Measurements from ENCODE around the gene DDI2.
"Not testable (repeated sequence)": the region's sequence is repeated elsewhere in the genome, so short reads cannot be mapped to it uniquely, and the experiment has no call there.

The DDI2 gene

GRCh38 chr1:15625056-15625917, 8.0 kb downstream of the DDI2 start:
- in situ Hi-C loops (cut with HindIII; ENCODE audit: low pct_ligation_motif_present, low pct_unique_long_range_greater_than_20kb, low sequenced_read_pairs), result no loop called here
- no peak for DNase-seq

- no peak for DNase-seq
- in situ Hi-C loops (cut with HindIII; ENCODE audit: low pct_ligation_motif_present, low pct_unique_long_range_greater_than_20kb, low sequenced_read_pairs), result no loop called here
Observed at GRCh38 chr1:15626269-15626950, 9.2 kb downstream of the DDI2 start.

GRCh38 chr1:15627343-15627988, 10.2 kb downstream of the DDI2 start:
- DNase-seq, result no peak
- in situ Hi-C loops (cut with HindIII; ENCODE audit: low pct_ligation_motif_present, low pct_unique_long_range_greater_than_20kb, low sequenced_read_pairs), result no loop called here

GRCh38 chr1:15628003-15628402, 10.7 kb downstream of the DDI2 start:
- in situ Hi-C loops (cut with HindIII; ENCODE audit: low pct_ligation_motif_present, low pct_unique_long_range_greater_than_20kb, low sequenced_read_pairs), result no loop called here
- DNase-seq, result no peak

GRCh38 chr1:15633756-15634420, 16.6 kb downstream of the DDI2 start:
- DNase-seq, result no peak
- in situ Hi-C loops (cut with HindIII; ENCODE audit: low pct_ligation_motif_present, low pct_unique_long_range_greater_than_20kb, low sequenced_read_pairs), result no loop called here

- in situ Hi-C loops (cut with HindIII; ENCODE audit: low pct_ligation_motif_present, low pct_unique_long_range_greater_than_20kb, low sequenced_read_pairs), result no loop called here
- no peak for DNase-seq
Observed at GRCh38 chr1:15636436-15636835, 19.2 kb downstream of the DDI2 start.

GRCh38 chr1:15637826-15638225, 20.6 kb downstream of the DDI2 start:
- DNase-seq, result no peak
- in situ Hi-C loops (cut with HindIII; ENCODE audit: low pct_ligation_motif_present, low pct_unique_long_range_greater_than_20kb, low sequenced_read_pairs), result no loop called here

- in situ Hi-C loops (cut with HindIII; ENCODE audit: low pct_ligation_motif_present, low pct_unique_long_range_greater_than_20kb, low sequenced_read_pairs), result no loop called here
- DNase-seq, result no peak
Observed at GRCh38 chr1:15639262-15639661, 22.0 kb downstream of the DDI2 start.

- in situ Hi-C loops (cut with HindIII; ENCODE audit: low pct_ligation_motif_present, low pct_unique_long_range_greater_than_20kb, low sequenced_read_pairs), result no loop called here
- no peak for DNase-seq
Observed at GRCh38 chr1:15639931-15640330, 22.7 kb downstream of the DDI2 start.

GRCh38 chr1:15640667-15641066, 23.4 kb downstream of the DDI2 start:
- DNase-seq, result no peak
- in situ Hi-C loops (cut with HindIII; ENCODE audit: low pct_ligation_motif_present, low pct_unique_long_range_greater_than_20kb, low sequenced_read_pairs), result no loop called here

- in situ Hi-C loops (cut with HindIII; ENCODE audit: low pct_ligation_motif_present, low pct_unique_long_range_greater_than_20kb, low sequenced_read_pairs), result no loop called here
- DNase-seq, result no peak
Observed at GRCh38 chr1:15649937-15650336, 32.7 kb downstream of the DDI2 start.

GRCh38 chr1:15650433-15650832, 33.2 kb downstream of the DDI2 start:
- no peak for DNase-seq
- in situ Hi-C loops (cut with HindIII; ENCODE audit: low pct_ligation_motif_present, low pct_unique_long_range_greater_than_20kb, low sequenced_read_pairs), result no loop called here

- in situ Hi-C loops (cut with HindIII; ENCODE audit: low pct_ligation_motif_present, low pct_unique_long_range_greater_than_20kb, low sequenced_read_pairs), result not testable (repeated sequence)
Observed at GRCh38 chr1:15652130-15652529, 34.9 kb downstream of the DDI2 start.

GRCh38 chr1:15654091-15654690, 36.9 kb downstream of the DDI2 start:
- DNase-seq, result no peak
- in situ Hi-C loops (cut with HindIII; ENCODE audit: low pct_ligation_motif_present, low pct_unique_long_range_greater_than_20kb, low sequenced_read_pairs), result no loop called here

More at GRCh38 chr1:15652130-15652529, 34.9 kb downstream of the DDI2 start:
- not testable (repeated sequence) for DNase-seq

- in situ Hi-C loops (cut with HindIII; ENCODE audit: low pct_ligation_motif_present, low pct_unique_long_range_greater_than_20kb, low sequenced_read_pairs), result no loop called here
- no peak for DNase-seq
Observed at GRCh38 chr1:15656464-15656863, 39.2 kb downstream of the DDI2 start.

- DNase-seq, result no peak
- in situ Hi-C loops (cut with HindIII; ENCODE audit: low pct_ligation_motif_present, low pct_unique_long_range_greater_than_20kb, low sequenced_read_pairs), result no loop called here
Observed at GRCh38 chr1:15657021-15657420, 39.8 kb downstream of the DDI2 start.

GRCh38 chr1:15660151-15660550, 42.9 kb downstream of the DDI2 start:
- no peak for DNase-seq
- in situ Hi-C loops (cut with HindIII; ENCODE audit: low pct_ligation_motif_present, low pct_unique_long_range_greater_than_20kb, low sequenced_read_pairs), result no loop called here

GRCh38 chr1:15662477-15662876, 45.2 kb downstream of the DDI2 start:
- in situ Hi-C loops (cut with HindIII; ENCODE audit: low pct_ligation_motif_present, low pct_unique_long_range_greater_than_20kb, low sequenced_read_pairs), result no loop called here
- DNase-seq, result no peak

- DNase-seq, result no peak
- in situ Hi-C loops (cut with HindIII; ENCODE audit: low pct_ligation_motif_present, low pct_unique_long_range_greater_than_20kb, low sequenced_read_pairs), result no loop called here
Observed at GRCh38 chr1:15663925-15664324, 46.7 kb downstream of the DDI2 start.
